ENCODE measurements around the gene RASSF4.
A peak's percentile ranks its signal among the peaks of the same experiment; 100 is the strongest.

The RASSF4 gene

GRCh38 chr10:44991571-44991970 lies 32.0 kb downstream of the RASSF4 start:
- TF ChIP-seq CTCF (IDR thresholded peaks at IDR 0.05) = no peak
- H3K27ac ChIP-seq = peak overlapping the region; percentile 81 to 98
- no peak overlapping the region for H3K4me3 ChIP-seq
- peak; percentile 66 for DNase-seq (ENCODE audit: low spot score)

- DNase-seq (ENCODE audit: low spot score) = peak; percentile 74
Measured at GRCh38 chr10:44992070-44992731, 32.6 kb downstream of the RASSF4 start.

GRCh38 chr10:44992732-44993225 lies 33.2 kb downstream of the RASSF4 start:
- DNase-seq (ENCODE audit: low spot score) = peak; percentile 67
- Histone ChIP-seq H3K27ac (peak overlapping the region; percentile 81 to 98), H3K4me3 (no peak overlapping the region)
- TF ChIP-seq CTCF (IDR thresholded peaks at IDR 0.05) = no peak

More at GRCh38 chr10:44992070-44992731, 32.6 kb downstream of the RASSF4 start:
- peak overlapping the region; percentile 81 to 98 for H3K27ac ChIP-seq
- no peak for TF ChIP-seq CTCF (IDR thresholded peaks at IDR 0.05)
- H3K4me3 ChIP-seq = no peak overlapping the region

- H3K4me3 ChIP-seq = no peak overlapping the region
- no peak for TF ChIP-seq CTCF (IDR thresholded peaks at IDR 0.05)
- H3K27ac ChIP-seq = peak overlapping the region; percentile 81 to 98
- DNase-seq (ENCODE audit: low spot score) = peak; percentile 70
Measured at GRCh38 chr10:44993226-44993921, 33.8 kb downstream of the RASSF4 start.

- no peak for TF ChIP-seq CTCF (IDR thresholded peaks at IDR 0.05)
- DNase-seq (ENCODE audit: low spot score) = peak; percentile 70
- H3K4me3 ChIP-seq = no peak overlapping the region
- H3K27ac ChIP-seq = peak overlapping the region; percentile 81 to 98
Measured at GRCh38 chr10:44993922-44994751, 34.5 kb downstream of the RASSF4 start.

- TF ChIP-seq CTCF (IDR thresholded peaks at IDR 0.05) = no peak
- H3K27ac ChIP-seq = peak overlapping the region; percentile 81 to 98
- H3K4me3 ChIP-seq = no peak overlapping the region
- peak; percentile 69 for DNase-seq (ENCODE audit: low spot score)
Measured at GRCh38 chr10:44994752-44995530, 35.3 kb downstream of the RASSF4 start.
